ENCODE results near the gene KPTN. TPM values are rescaled to one million over a fixed set of nuclear protein-coding genes. Genes with fewer than 3 reads are reported as not detected.

The KPTN gene
- total RNA-seq, 1 experiment from 2014 or later, result 23.8 TPM

- ATAC-seq (no peak), DNase-seq (ENCODE audit: low read depth, low spot score) (no peak)
- Histone ChIP-seq H4K20me1 (ENCODE audit: insufficient read depth) (no peaks in the 10 kb centered on the region), H3K9me2 (ENCODE audit: insufficient read depth) (no peaks in the 10 kb centered on the region), H3K79me2 (ENCODE audit: insufficient read depth, low read length) (peaks cover 57% of the 10 kb centered on the region), H3K27ac (ENCODE audit: low read depth, low read length) (no peak overlapping the region), H3K9ac (ENCODE audit: low read length) (no peak overlapping the region), H2AFZ (ENCODE audit: low read depth, low read length, poor library complexity, severe bottlenecking) (no peak overlapping the region), H3K4me2 (ENCODE audit: low read length) (no peak overlapping the region), H3K27me3 (ENCODE audit: insufficient read depth, low read length) (no peaks in the 10 kb centered on the region), H3K9me3 (ENCODE audit: control insufficient read depth in 1 of 2, insufficient read depth in 1 of 2, low read depth in 1 of 2, low read length in 2 of 2) (no peaks in the 10 kb centered on the region), H3K36me3 (ENCODE audit: control insufficient read depth in 1 of 2, insufficient read depth in 2 of 2, low read length in 2 of 2) (no peaks in the 10 kb centered on the region), H3K4me3 (replicated peaks in 1 of 2; ENCODE audit: low read depth in 1 of 2, low read length in 2 of 2) (no peak overlapping the region), H3K4me1 (ENCODE audit: control insufficient read depth in 1 of 2, insufficient read depth in 2 of 2, low read length in 2 of 2) (peaks cover 3 to 19% of the 10 kb centered on the region in 2 experiments; a peak in 3 of 4 replicates)
- BruUV-seq (replicated peaks), result no TSS peak
- no peak for TF ChIP-seq RAD21 (IDR thresholded peaks at IDR 0.05; ENCODE audit: low read depth)
- TF ChIP-seq FOSL1 (IDR thresholded peaks at IDR 0.05; ENCODE audit: low read depth), result no peak
- no peak for TF ChIP-seq EZH2phosphoT487 (IDR thresholded peaks at IDR 0.05; ENCODE audit: borderline replicate concordance)
- TF ChIP-seq ZFX (IDR thresholded peaks at IDR 0.05), result no peak
- no peak for TF ChIP-seq POLR2A (IDR thresholded peaks at IDR 0.05; ENCODE audit: borderline replicate concordance, extremely low read depth, insufficient read depth, insufficient read length)
- TF ChIP-seq EZH2 (IDR thresholded peaks at IDR 0.05), result no peak
- no peak for TF ChIP-seq CBX3 (IDR thresholded peaks at IDR 0.05; ENCODE audit: low read depth)
- no peak for TF ChIP-seq ATF3 (IDR thresholded peaks at IDR 0.05)
- TF ChIP-seq TCF7L2 (IDR thresholded peaks at IDR 0.05; ENCODE audit: borderline replicate concordance, extremely low read depth, insufficient read depth, insufficient read length), result no peak
- TF ChIP-seq ZNF274 (IDR thresholded peaks at IDR 0.05; ENCODE audit: low read depth, low read length), result no peak
- TF ChIP-seq JUND (IDR thresholded peaks at IDR 0.05), result no peak
- TF ChIP-seq ZBTB33 (IDR thresholded peaks at IDR 0.05; ENCODE audit: extremely low read depth, insufficient replicate concordance, low read length), result no peak
- TF ChIP-seq CEBPB (IDR thresholded peaks at IDR 0.05; ENCODE audit: low read depth), result no peak
- no peak for TF ChIP-seq CTCF (IDR thresholded peaks at IDR 0.05 in 2 of 3, conservative IDR thresholded peaks at IDR 0.05 in 1 of 3; ENCODE audit: borderline replicate concordance in 1 of 3, insufficient read depth in 1 of 3, low read depth in 2 of 3, low read length in 2 of 3)
- no peak for TF ChIP-seq POLR2AphosphoS5 (IDR thresholded peaks at IDR 0.05; ENCODE audit: low read depth, low read length)
- no peak for TF ChIP-seq YY1 (IDR thresholded peaks at IDR 0.05; ENCODE audit: extremely low read depth, insufficient replicate concordance, low read depth, low read length)
- no peak for TF ChIP-seq MAX (IDR thresholded peaks at IDR 0.05)
- no peak for TF ChIP-seq REST (IDR thresholded peaks at IDR 0.05; ENCODE audit: low read depth)
- TF ChIP-seq SP1 (IDR thresholded peaks at IDR 0.05; ENCODE audit: low read depth), result no peak
- POLR2A ChIA-PET, result no interaction called here
- CTCF ChIA-PET, result no interaction called here
- RAD21 ChIA-PET (ENCODE audit: low non-redundant PET in 1 of 2, low total read pairs in 2 of 2, uncharacterized antibody in 2 of 2, unreplicated experiment in 2 of 2), result no interaction called here
- intact Hi-C loops (cut with micrococcal nuclease), result no loop called here
These were observed 26.6 kb upstream of the KPTN start for GRCh38 chr19:47510516-47511127.

All from HCT116 (cell line).